ENCODE results near the gene NIPAL1.

GRCh38 chr4:48033825-48034413, 17.3 kb downstream of the NIPAL1 start:
- TF ChIP-seq POLR2A (IDR thresholded peaks at IDR 0.05) = no peak
- peak in 5 of 6 experiments; percentile 28 to 66 (median 53) for TF ChIP-seq CTCF (IDR thresholded peaks at IDR 0.05)

Data from esophagus squamous epithelium (tissue), 4 donors.